Adipocyte (in vitro differentiated cells): ENCODE data around the gene CFAP20DC.
"Not testable (repeated sequence)": the region's sequence is repeated elsewhere in the genome, so short reads cannot be mapped to it uniquely, and the experiment has no call there.

ENCODE experiments used
- DNase-seq: peaks from one replicate; pipeline ENCODE4 v3.0.0-alpha.2; 2015; ENCODE audit warnings: low read depth
- H3K27me3 ChIP-seq: replicated peaks from 2 replicates; pipeline ENCODE4 v1.7.0; 2013; ENCODE audit warnings: mild to moderate bottlenecking, low read length, moderate library complexity; ENCODE audit not compliant: control insufficient read depth, insufficient read depth
- H3K36me3 ChIP-seq: 2 replicates; pipeline ENCODE4 v1.7.0; 2013; ENCODE audit warnings: low read length, mild to moderate bottlenecking, moderate library complexity; ENCODE audit not compliant: control insufficient read depth, insufficient read depth, severe bottlenecking
- H3K4me1 ChIP-seq: 2 replicates; pipeline ENCODE4 v1.7.0; 2013; ENCODE audit warnings: mild to moderate bottlenecking, low read length, moderate library complexity; ENCODE audit not compliant: control insufficient read depth, insufficient read depth
- H3K4me3 ChIP-seq: 2 replicates; pipeline ENCODE4 v1.7.0; 2013; ENCODE audit warnings: mild to moderate bottlenecking, low read length, moderate library complexity
- H3K9ac ChIP-seq: 2 replicates; pipeline ENCODE4 v1.7.0; 2013; ENCODE audit warnings: mild to moderate bottlenecking, low read length, moderate library complexity
- H3K9me3 ChIP-seq: 2 replicates; pipeline ENCODE4 v1.7.0; 2013; ENCODE audit warnings: mild to moderate bottlenecking, low read length, moderate library complexity; ENCODE audit not compliant: control insufficient read depth

Gene CFAP20DC

DNA sequence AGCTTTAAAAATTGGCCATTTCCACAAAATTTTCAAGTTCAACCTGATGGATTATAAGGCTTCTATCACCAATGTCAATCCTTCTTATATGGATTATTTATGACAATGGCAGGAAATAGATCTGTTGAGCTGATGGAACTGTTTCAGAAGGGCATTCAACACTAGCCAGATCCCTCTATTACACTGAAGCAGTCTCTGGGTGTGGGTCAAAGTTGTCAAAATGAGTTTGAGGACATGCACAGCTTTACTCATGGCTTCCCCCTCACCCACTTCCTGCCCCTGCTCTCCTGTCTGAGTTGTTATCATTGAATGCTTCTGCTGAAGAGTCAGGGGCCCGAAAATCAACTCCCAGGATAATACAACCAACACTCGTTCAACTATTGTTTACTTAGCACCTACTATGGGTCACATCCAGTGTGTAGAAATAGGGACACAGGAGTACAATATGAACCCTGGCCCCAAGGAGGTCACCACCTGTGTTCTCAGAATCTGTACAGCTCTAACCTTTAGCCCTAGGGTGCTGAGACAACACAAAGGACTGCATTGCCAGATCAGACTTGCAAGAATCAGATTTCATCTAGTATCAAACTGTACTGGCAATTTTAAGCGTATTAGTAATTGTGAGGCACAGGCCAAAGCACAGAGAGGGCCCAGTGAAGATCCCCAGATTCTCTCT lies 341.6 kb downstream of the CFAP20DC start:
- Histone ChIP-seq H3K27me3 (no peaks in the 10 kb centered on the region), H3K4me3 (no peak overlapping the region), H3K9me3 (no peaks in the 10 kb centered on the region), H3K4me1 (no peaks in the 10 kb centered on the region), H3K36me3 (no peaks in the 10 kb centered on the region), H3K9ac (no peak overlapping the region)
- DNase-seq: no peak

DNA sequence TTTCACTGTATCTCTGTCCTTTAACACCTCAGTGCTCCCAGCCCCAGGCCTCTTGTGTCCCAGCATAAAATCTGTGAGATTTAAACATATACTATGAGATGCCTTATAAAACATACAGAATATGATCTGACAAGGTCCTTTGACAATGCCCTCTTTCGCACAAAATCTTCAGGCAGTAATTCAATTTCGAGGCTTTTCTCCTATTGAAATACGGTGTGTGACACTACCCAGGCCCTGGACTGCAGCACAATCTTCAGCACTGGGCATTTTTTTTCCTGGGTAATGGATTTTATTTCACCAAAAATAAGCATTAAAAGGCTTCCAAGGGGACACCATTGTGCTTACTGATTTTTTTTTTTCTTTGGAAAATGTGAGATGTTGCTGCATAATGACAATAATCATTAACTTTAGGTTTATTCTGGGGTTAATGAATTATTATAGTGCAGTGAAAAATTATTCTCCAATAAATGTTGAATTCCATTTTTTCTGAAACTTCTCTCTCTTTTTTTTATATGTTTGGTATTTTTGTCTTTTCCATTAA lies 342.4 kb downstream of the CFAP20DC start:
- DNase-seq: no peak

DNA sequence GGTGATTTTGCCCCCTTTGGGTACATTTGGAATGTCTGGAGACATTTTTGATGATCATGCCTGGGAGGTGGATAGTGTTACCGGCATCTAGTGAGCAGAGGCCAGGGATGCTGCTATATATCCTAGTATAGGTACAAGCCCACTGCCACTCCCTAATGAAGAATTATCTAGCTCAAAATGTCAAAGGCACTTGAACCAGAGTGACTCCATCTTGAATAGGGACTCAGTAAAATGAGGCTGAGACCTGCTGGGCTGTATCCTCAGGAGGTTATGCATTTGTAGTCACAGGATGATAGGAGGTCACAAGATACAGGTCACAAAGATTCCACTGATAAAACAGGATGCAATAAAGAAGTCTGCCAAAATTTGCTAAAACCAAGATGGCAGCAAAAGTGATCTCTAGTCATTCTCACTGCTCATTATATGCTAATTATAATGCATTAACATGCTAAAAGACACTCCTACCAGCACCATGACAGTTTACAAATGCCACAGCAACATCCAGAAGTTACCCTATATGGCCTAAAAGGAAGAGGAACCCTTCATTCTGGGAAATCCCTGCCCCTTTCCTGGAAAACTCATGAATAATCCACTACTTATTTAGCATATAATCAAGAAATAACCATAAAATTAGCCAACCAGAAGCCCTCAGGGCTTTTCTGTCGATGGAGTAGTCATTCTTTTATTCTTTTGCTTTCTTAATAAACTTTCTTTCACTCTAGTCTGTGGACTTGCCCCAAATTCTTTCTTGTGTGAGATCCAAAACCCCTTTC lies 343.2 kb downstream of the CFAP20DC start:
- no peak overlapping the region for H3K9ac ChIP-seq
- no peaks in the 10 kb centered on the region for H3K9me3 ChIP-seq
- no peaks in the 10 kb centered on the region for H3K4me1 ChIP-seq
- DNase-seq: no peak
- H3K27me3 ChIP-seq: no peaks in the 10 kb centered on the region
- H3K36me3 ChIP-seq: no peaks in the 10 kb centered on the region
- H3K4me3 ChIP-seq: no peak overlapping the region

More for the DNA sequence above, 342.4 kb downstream of the CFAP20DC start:
- H3K36me3 ChIP-seq: no peaks in the 10 kb centered on the region
- H3K4me3 ChIP-seq: no peak overlapping the region
- H3K4me1 ChIP-seq: no peaks in the 10 kb centered on the region
- no peak overlapping the region for H3K9ac ChIP-seq
- no peaks in the 10 kb centered on the region for H3K27me3 ChIP-seq
- H3K9me3 ChIP-seq: no peaks in the 10 kb centered on the region

DNA sequence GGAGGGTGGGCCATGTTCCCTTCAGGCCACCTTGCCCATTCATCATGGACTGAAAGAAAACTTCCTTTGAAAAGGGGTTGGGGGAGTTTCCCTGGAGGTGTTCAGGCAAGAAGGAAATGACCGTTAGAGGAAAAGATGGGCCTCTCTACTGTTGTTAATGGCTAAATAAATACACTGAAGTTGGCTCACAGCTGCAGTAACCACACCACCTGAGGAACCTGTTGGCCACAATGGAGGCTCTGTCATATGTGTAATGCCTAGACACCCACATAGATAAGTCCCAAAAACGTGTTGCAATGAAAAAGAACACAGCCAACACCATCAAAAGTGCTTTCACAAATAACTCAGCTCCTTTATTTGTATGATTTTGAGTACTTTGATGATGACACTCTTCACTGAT lies 345.1 kb downstream of the CFAP20DC start:
- Histone ChIP-seq H3K4me1 (no peaks in the 10 kb centered on the region), H3K4me3 (no peak overlapping the region), H3K9me3 (no peaks in the 10 kb centered on the region), H3K27me3 (no peaks in the 10 kb centered on the region), H3K9ac (no peak overlapping the region), H3K36me3 (no peaks in the 10 kb centered on the region)
- DNase-seq: no peak

DNA sequence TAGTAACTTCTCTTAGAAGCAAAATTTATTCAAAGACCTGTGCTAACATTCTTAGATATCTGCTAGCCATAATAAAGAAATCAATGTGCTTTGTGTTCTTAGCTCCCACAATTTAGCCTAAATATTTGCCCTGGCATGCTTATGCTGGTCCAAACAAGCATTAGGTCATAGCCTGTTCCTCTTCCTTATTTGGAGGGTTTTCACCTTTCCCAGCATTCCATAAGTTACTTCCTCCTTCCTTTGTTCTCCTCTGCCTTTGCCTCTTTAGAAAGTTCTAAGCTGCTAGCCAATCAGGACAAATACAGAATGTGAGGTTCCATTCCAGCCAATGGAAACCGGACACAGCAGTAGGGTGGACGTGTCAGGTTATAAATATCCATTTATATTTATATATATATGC lies 345.5 kb downstream of the CFAP20DC start:
- H3K36me3 ChIP-seq, DNase-seq, H3K9ac ChIP-seq, H3K4me1 ChIP-seq, H3K27me3 ChIP-seq, H3K9me3 ChIP-seq, H3K4me3 ChIP-seq: not testable (repeated sequence)

DNA sequence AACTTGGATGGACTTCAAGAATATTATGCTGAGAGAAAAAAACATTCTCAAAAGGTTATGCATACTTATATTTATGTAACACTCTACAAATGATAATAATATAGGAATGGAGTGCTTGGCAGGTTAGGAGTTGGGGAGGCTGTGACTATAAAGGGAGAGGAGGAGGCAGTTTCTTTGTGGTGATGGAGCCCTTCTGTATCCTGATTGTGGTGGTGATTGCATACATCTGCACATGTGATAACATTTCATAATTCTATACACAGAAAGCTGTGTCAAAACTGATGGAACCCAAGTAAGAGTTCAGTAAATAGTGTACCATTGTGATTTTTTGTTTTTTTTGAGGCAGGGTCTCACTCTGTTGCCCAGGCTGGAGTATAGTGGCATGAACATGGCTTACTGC lies 351.6 kb downstream of the CFAP20DC start:
- Histone ChIP-seq H3K27me3 (no peaks in the 10 kb centered on the region), H3K4me3 (no peak overlapping the region), H3K9me3 (peaks cover 3% of the 10 kb centered on the region), H3K36me3 (no peaks in the 10 kb centered on the region), H3K4me1 (no peaks in the 10 kb centered on the region), H3K9ac (no peak overlapping the region)
- DNase-seq: no peak

DNA sequence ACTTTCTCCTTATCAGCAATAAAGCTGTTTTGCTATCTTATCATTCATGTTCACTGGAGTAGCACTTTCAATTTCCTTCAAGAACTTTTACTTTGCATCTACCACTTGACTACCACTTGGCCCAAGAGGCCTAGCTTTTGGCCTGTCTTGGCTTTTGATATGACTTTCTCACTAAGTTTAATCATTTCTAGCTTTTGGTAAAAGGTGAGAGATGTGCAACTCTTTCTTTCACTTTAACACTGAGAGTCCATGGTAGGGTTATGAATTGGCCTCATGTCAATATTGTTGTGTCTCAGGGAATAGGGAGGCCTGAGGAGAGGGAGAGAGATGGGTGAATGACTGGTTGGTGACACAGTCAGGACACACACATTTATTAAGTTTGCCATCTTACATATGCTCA lies 352.3 kb downstream of the CFAP20DC start:
- no peak for DNase-seq
- Histone ChIP-seq H3K36me3 (no peaks in the 10 kb centered on the region), H3K9ac (no peak overlapping the region)

DNA sequence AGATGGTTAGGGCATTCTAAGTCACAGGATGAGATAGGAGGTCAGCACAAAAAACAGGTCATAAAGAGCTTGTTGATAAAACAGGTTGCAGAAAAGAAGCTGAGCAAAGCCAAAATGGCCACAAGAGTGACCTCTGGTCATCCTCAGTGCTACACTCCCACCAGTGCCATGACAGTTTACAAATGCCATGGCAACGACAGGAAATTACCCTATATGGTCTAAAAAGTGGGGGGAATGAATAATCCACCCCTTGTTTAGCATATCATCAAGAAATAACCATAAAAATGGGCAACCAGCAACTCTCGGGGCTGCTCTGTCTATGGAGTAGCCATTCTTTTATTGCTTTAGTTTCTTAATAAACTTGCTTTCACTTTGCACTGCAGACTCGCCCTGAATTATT lies 353.0 kb downstream of the CFAP20DC start:
- H3K9ac ChIP-seq, DNase-seq, H3K9me3 ChIP-seq, H3K4me1 ChIP-seq, H3K4me3 ChIP-seq, H3K27me3 ChIP-seq, H3K36me3 ChIP-seq: not testable (repeated sequence)

More for the DNA sequence above, 352.3 kb downstream of the CFAP20DC start:
- H3K4me3 ChIP-seq: no peak overlapping the region
- H3K27me3 ChIP-seq: no peaks in the 10 kb centered on the region
- H3K4me1 ChIP-seq: no peaks in the 10 kb centered on the region
- peaks cover 3% of the 10 kb centered on the region for H3K9me3 ChIP-seq

DNA sequence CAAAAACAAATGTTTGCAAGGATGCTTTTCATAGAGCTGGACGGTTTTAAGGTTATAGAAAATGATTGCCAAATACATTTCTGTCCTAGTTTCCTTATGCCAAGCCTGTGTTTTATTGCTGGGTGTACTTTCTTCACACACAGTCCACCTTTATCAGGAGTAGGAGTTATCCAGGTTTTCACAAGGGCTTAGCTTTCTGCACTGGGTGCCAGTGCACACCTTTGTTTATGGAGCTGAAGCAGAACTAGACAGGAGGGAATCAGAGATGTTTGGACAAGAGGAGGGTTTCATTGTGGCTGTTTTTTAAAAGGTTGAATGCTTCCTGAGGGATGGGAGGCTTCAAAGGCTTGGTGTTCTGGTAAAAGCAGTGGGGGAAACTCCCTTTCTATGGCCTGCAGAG lies 353.7 kb downstream of the CFAP20DC start:
- no peaks in the 10 kb centered on the region for H3K36me3 ChIP-seq
- H3K4me1 ChIP-seq: no peaks in the 10 kb centered on the region
- no peak overlapping the region for H3K4me3 ChIP-seq

DNA sequence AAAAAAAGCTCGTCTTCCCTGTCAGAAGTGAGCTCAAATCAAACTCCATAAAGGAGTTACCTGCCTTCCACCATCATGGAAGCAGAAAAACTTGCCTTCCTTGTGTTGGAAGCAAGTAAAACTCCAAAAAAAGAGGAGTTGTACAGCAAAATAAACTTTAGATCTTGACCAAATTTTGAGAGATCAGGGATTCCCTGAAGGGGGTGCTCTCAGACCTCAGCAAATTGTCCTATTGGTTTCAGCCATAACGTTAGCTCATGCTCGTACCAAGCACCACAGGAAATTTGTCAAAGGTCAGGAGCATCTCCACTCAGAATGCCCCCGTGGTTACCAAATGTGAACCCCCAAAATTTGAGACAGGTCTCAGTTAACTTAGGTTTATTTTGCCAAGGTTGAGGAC lies 354.5 kb downstream of the CFAP20DC start:
- not testable (repeated sequence) for H3K4me3 ChIP-seq, H3K4me1 ChIP-seq, DNase-seq, H3K27me3 ChIP-seq, H3K36me3 ChIP-seq, H3K9ac ChIP-seq
- H3K9me3 ChIP-seq: peaks cover 23% of the 10 kb centered on the region

More for the DNA sequence above, 353.7 kb downstream of the CFAP20DC start:
- Histone ChIP-seq H3K27me3 (no peaks in the 10 kb centered on the region), H3K9ac (no peak overlapping the region), H3K9me3 (peaks cover 15% of the 10 kb centered on the region)
- DNase-seq: no peak

DNA sequence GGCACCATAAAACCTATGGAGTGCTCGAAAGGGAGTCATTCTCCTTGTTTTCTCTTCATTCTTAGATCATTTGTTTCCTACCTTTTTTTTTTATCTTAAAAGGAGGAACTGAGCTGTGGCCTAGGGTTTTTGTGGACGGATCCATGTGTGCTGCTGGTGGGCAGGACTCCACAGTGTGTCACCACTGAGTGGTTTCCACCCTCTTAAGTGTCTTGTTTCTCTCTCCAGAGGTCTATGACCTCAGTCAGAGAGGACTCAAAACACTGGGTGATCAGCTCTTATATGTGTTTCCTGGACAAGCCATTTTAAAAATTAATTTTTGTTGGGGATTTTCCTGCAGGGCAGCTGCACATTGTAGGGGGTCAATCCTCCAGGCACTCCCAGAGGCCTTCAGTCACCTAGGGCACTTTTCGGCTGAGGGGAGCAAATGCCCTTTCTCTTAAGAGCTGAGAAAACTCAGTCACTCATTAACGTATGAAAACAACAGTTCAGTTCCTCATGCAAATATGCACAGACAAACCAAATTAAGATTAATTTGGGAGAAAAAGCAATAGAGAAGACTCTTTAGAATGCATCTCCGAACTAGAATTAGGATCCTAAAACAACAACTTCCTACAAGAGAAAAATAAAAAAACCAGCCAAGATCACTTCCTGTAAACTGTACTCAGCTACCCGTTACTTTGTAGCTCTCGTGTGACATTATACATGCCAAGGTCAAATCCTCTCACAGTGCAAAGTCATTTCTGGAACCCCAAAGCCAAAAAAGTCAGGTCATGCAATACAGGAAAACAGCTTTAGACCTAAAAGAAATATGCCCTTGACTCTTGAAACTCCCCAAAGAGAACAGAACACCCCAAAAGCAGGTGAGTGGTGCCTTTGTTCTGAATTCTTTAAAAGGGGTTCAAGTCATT lies 355.6 kb downstream of the CFAP20DC start:
- no peak overlapping the region for H3K9ac ChIP-seq
- H3K27me3 ChIP-seq: no peaks in the 10 kb centered on the region
- DNase-seq: no peak
- H3K4me3 ChIP-seq: no peak overlapping the region
- peaks cover 28% of the 10 kb centered on the region for H3K9me3 ChIP-seq
- no peaks in the 10 kb centered on the region for H3K4me1 ChIP-seq
- H3K36me3 ChIP-seq: no peaks in the 10 kb centered on the region
